DND-41 (cell line): ENCODE results near the gene CTPS2.
"Not testable (repeated sequence)": the region's sequence is repeated elsewhere in the genome, so short reads cannot be mapped to it uniquely, and the experiment has no call there.

Source experiments
- ATAC-seq: fragments of 200-7000 bp; cut with Tn5 transposase; 3 replicates; pipeline ENCODE4 v1.9.1; 2021; ENCODE audit warnings: low read depth; ENCODE audit not compliant: insufficient read depth
- DNase-seq: peaks from one replicate; pipeline ENCODE4 v3.0.0-alpha.2; 2020
- H2AFZ ChIP-seq: 2 replicates; pipeline ENCODE4 v1.6.0; 2012; ENCODE audit warnings: low read depth, low read length
- H3K27ac ChIP-seq: 2 replicates; pipeline ENCODE4 v1.5.1; 2012; ENCODE audit warnings: low read length, inconsistent platforms
- H3K27me3 ChIP-seq: fragments of 200-600 bp; sonication (generic); 2 replicates; pipeline ENCODE4 v1.6.0; 2012; ENCODE audit warnings: low read length, mild to moderate bottlenecking, inconsistent platforms; ENCODE audit not compliant: insufficient read depth, poor library complexity
- H3K36me3 ChIP-seq: 2 replicates; pipeline ENCODE4 v1.5.1; 2012; ENCODE audit warnings: low read length, inconsistent platforms; ENCODE audit not compliant: insufficient read depth
- H3K4me1 ChIP-seq: 2 replicates; pipeline ENCODE4 v1.5.1; 2012; ENCODE audit warnings: mild to moderate bottlenecking, low read length; ENCODE audit not compliant: insufficient read depth
- H3K4me2 ChIP-seq: 2 replicates; pipeline ENCODE4 v1.6.0; 2012; ENCODE audit warnings: mild to moderate bottlenecking, moderate library complexity, low read length, inconsistent platforms; ENCODE audit not compliant: insufficient read depth
- H3K4me3 ChIP-seq, 2 experiments: fragments of 200-600 bp in 1 of 2; shearing (Covaris generic) in 1 of 2; 2 replicates each; pipeline ENCODE4 v1.5.1; 2012 to 2016; ENCODE audit warnings: inconsistent platforms in 2 of 2, low read length in 2 of 2, mild to moderate bottlenecking in 2 of 2, low read depth in 1 of 2, moderate library complexity in 1 of 2
- H3K79me2 ChIP-seq: 2 replicates; pipeline ENCODE4 v1.6.0; 2012; ENCODE audit warnings: low read length, inconsistent platforms; ENCODE audit not compliant: insufficient read depth
- H3K9ac ChIP-seq: 2 replicates; pipeline ENCODE4 v1.6.0; 2012; ENCODE audit warnings: low read depth, mild to moderate bottlenecking, inconsistent platforms, low read length, moderate library complexity
- H3K9me3 ChIP-seq: 2 replicates; pipeline ENCODE4 v1.5.1; 2012; ENCODE audit warnings: low read length, moderate library complexity, mild to moderate bottlenecking, inconsistent platforms; ENCODE audit not compliant: insufficient read depth, severe bottlenecking
- H4K20me1 ChIP-seq: 2 replicates; pipeline ENCODE4 v1.6.0; 2012; ENCODE audit warnings: low read length; ENCODE audit not compliant: insufficient read depth
- EZH2 ChIP-seq: IDR thresholded peaks from 3 replicates; pipeline ENCODE4 v1.6.1; 2012; ENCODE audit warnings: borderline replicate concordance, low read depth, mild to moderate bottlenecking, moderate library complexity, low read length, inconsistent platforms; ENCODE audit not compliant: severe bottlenecking
- TF ChIP-seq, protein P1 (sequence below): IDR thresholded peaks from 2 replicates; pipeline ENCODE4 v1.5.1; 2012; ENCODE audit warnings: borderline replicate concordance, low read length, moderate library complexity, mild to moderate bottlenecking; ENCODE audit not compliant: poor library complexity, severe bottlenecking; ENCODE audit errors: extremely low read depth

Gene CTPS2

DNA sequence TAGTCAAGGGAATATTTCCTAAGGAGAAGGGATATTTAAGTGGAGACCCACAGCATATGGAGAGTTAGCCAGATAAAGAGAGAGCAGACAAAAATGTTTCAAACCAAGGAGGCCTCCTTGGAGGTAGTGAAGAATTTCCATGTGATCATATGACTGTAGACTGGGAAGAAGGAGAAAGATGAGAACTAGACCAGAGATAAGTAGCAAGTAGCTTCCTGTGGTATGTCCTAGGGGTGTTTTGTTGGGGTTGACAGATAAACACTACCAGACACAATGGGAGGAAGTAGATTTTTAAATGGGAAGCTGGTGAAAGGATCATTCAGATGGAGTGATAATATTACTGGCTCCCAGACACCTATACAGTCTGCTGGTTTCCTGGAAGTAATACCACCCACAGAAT is 20.5 kb upstream of the CTPS2 start:
- Histone ChIP-seq H3K4me3 (no peak overlapping the region), H3K4me1 (no peaks in the 10 kb centered on the region), H3K36me3 (peaks cover 9% of the 10 kb centered on the region; the same call in 1 of the 2 replicates), H2AFZ (no peak overlapping the region), H3K79me2 (peaks cover 4% of the 10 kb centered on the region), H3K9me3 (no peaks in the 10 kb centered on the region), H3K27me3 (no peaks in the 10 kb centered on the region), H3K9ac (no peak overlapping the region), H3K4me2 (no peak overlapping the region), H3K27ac (no peak overlapping the region), H4K20me1 (no peaks in the 10 kb centered on the region)
- DNase-seq (no peak), ATAC-seq (no peak)
- TF ChIP-seq, protein P1, sequence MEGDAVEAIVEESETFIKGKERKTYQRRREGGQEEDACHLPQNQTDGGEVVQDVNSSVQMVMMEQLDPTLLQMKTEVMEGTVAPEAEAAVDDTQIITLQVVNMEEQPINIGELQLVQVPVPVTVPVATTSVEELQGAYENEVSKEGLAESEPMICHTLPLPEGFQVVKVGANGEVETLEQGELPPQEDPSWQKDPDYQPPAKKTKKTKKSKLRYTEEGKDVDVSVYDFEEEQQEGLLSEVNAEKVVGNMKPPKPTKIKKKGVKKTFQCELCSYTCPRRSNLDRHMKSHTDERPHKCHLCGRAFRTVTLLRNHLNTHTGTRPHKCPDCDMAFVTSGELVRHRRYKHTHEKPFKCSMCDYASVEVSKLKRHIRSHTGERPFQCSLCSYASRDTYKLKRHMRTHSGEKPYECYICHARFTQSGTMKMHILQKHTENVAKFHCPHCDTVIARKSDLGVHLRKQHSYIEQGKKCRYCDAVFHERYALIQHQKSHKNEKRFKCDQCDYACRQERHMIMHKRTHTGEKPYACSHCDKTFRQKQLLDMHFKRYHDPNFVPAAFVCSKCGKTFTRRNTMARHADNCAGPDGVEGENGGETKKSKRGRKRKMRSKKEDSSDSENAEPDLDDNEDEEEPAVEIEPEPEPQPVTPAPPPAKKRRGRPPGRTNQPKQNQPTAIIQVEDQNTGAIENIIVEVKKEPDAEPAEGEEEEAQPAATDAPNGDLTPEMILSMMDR = no peak
- no peak for TF ChIP-seq EZH2

GRCh38 chrX:16730450-16730849 is 18.0 kb upstream of the CTPS2 start:
- Histone ChIP-seq H3K79me2 (peaks cover 4% of the 10 kb centered on the region), H3K4me1 (no peaks in the 10 kb centered on the region), H4K20me1 (no peaks in the 10 kb centered on the region), H3K4me3 (no peak overlapping the region), H3K4me2 (no peak overlapping the region), H3K9me3 (no peaks in the 10 kb centered on the region), H3K27ac (no peak overlapping the region), H3K9ac (no peak overlapping the region), H3K36me3 (no peaks in the 10 kb centered on the region), H3K27me3 (no peaks in the 10 kb centered on the region), H2AFZ (no peak overlapping the region)
- TF ChIP-seq, protein P1 = no peak
- no peak for TF ChIP-seq EZH2
- DNase-seq (no peak), ATAC-seq (no peak)

GRCh38 chrX:16727637-16728036 is 15.2 kb upstream of the CTPS2 start:
- Histone ChIP-seq H3K79me2 (peaks cover 15% of the 10 kb centered on the region), H3K9ac (no peak overlapping the region), H3K36me3 (peaks cover 4% of the 10 kb centered on the region; the same call in 1 of the 2 replicates), H2AFZ (no peak overlapping the region), H3K9me3 (no peaks in the 10 kb centered on the region), H3K4me3 (no peak overlapping the region), H3K4me1 (no peaks in the 10 kb centered on the region), H3K27me3 (no peaks in the 10 kb centered on the region), H3K27ac (no peak overlapping the region), H3K4me2 (no peak overlapping the region), H4K20me1 (no peaks in the 10 kb centered on the region)
- ATAC-seq = no peak
- no peak for TF ChIP-seq EZH2
- TF ChIP-seq, protein P1 = no peak
- no peak for DNase-seq

- not testable (repeated sequence) for H3K27me3 ChIP-seq, H3K4me1 ChIP-seq, H3K4me3 ChIP-seq, H3K36me3 ChIP-seq, H4K20me1 ChIP-seq, H3K9ac ChIP-seq, DNase-seq, H3K9me3 ChIP-seq, H3K27ac ChIP-seq, ATAC-seq, H2AFZ ChIP-seq, H3K4me2 ChIP-seq
- H3K79me2 ChIP-seq = peaks cover 15% of the 10 kb centered on the region
These were observed 14.0 kb upstream of the CTPS2 start for GRCh38 chrX:16726347-16726988.
